ENCODE data around the gene NCOA1.

DNA sequence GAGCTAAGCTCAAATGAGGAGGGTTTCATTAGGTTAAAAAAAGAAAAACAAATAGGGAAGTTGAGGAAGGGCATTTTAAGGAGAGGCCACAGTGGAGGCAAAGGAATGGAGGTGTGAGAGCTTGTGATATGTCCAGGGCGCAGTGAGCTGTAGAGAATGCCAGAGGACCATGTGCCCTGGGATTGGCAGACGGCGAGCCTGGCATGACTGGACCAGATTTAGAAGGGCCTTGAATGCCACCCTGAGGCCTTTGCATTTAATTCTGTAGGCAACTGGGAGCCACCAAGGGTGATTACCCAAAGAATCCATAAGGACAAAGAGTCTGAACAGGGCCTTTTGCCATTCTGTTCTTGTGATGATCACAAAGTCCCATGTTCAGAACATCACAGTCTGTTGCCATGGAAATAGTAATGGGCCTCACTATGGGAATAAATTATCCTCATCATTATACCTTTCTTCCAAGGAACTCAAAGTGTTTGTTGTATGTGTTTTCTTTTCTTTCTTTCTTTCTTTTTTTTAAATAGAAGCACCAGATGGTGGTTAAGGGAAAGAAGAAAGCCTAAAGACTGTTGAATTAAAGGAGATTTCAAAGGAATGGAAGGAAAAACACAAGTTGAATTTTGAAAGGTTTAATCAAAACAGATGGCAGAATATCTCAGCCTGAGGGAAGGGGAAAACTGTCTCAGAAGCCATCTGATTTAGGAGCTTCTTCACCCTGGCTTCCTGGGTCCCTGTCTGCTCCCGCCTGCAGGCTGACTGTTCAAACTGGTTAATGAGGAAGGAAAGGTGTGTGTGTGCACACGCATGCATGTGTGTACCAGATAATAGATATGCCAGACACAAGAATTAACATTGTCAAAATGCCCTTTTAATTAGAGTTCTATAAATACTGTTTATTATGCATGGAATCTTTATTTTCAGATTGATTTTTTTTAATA, 31.6 kb upstream of the NCOA1 start:
- no peak for TF ChIP-seq EZH2 (IDR thresholded peaks at IDR 0.05; ENCODE audit: borderline replicate concordance, low read length)
- TF ChIP-seq, protein P1, sequence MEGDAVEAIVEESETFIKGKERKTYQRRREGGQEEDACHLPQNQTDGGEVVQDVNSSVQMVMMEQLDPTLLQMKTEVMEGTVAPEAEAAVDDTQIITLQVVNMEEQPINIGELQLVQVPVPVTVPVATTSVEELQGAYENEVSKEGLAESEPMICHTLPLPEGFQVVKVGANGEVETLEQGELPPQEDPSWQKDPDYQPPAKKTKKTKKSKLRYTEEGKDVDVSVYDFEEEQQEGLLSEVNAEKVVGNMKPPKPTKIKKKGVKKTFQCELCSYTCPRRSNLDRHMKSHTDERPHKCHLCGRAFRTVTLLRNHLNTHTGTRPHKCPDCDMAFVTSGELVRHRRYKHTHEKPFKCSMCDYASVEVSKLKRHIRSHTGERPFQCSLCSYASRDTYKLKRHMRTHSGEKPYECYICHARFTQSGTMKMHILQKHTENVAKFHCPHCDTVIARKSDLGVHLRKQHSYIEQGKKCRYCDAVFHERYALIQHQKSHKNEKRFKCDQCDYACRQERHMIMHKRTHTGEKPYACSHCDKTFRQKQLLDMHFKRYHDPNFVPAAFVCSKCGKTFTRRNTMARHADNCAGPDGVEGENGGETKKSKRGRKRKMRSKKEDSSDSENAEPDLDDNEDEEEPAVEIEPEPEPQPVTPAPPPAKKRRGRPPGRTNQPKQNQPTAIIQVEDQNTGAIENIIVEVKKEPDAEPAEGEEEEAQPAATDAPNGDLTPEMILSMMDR (IDR thresholded peaks at IDR 0.05; ENCODE audit: low read length), result no peak
